Measurements from ENCODE around the gene MAEL. TPM values are rescaled to one million over a fixed set of nuclear protein-coding genes. Genes with fewer than 3 reads are reported as not detected.

MAEL gene
- total RNA-seq, 1 donor from 2014 or later = not detected

DNA sequence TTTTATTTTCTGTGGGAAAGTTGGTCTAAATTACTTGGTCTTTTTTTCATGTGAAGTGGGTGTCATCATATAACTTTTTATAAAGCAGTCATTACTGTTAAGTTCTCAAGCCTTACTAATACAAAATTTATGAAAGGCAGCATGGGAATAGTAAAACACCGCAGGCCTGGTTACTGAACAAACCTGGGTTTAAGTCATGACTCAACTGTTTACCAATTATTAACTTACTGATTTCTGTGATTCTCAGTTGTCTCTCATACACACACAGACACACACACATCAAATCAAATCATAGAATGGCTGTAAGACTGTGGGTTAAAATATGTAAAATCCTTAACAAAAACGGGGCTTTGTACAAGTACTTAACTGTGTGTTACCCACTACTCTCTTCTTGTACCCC, 14.6 kb downstream of the MAEL start:
- TF ChIP-seq CTCF (IDR thresholded peaks at IDR 0.05; ENCODE audit: insufficient read depth, low read length, severe bottlenecking) = no peak
- H3K36me3 ChIP-seq (ENCODE audit: control insufficient read depth, insufficient read depth, low read length) = no peaks in the 10 kb centered on the region
- no peaks in the 10 kb centered on the region for H3K27me3 ChIP-seq (ENCODE audit: control insufficient read depth, insufficient read depth, low read length)
- no peak overlapping the region for H3K4me3 ChIP-seq (ENCODE audit: low read depth, low read length)
- FAIRE-seq (no peak), DNase-seq (ENCODE audit: low read depth) (no peak)

- H3K27me3 ChIP-seq (ENCODE audit: control insufficient read depth, insufficient read depth, low read length) = no peaks in the 10 kb centered on the region
- no peak overlapping the region for H3K4me3 ChIP-seq (ENCODE audit: low read depth, low read length)
- no peak for FAIRE-seq
- H3K36me3 ChIP-seq (ENCODE audit: control insufficient read depth, insufficient read depth, low read length) = no peaks in the 10 kb centered on the region
- DNase-seq (ENCODE audit: low read depth) = no peak
- TF ChIP-seq CTCF (IDR thresholded peaks at IDR 0.05; ENCODE audit: insufficient read depth, low read length, severe bottlenecking) = no peak
These were observed 22.6 kb downstream of the MAEL start for GRCh38 chr1:167011560-167012191.

DNA sequence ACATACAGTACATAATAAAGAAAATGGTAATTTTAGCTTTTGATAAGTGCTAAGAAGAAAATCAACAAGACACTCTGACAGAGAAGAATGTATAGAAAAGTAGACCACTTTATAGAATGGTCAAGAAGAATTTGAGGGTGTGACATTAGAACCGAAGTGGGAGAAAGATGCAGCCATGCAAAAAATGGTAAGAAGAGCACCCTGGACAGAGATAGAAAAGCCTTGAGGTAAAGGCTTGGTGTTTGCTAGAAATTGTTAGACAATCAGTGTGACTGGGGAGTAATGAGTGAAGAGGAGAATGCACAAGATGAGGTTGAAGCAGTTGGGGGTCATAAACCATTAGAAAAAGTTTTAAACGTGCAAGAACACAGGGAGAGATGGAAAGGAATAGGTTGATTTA, 23.5 kb downstream of the MAEL start:
- no peaks in the 10 kb centered on the region for H3K27me3 ChIP-seq (ENCODE audit: control insufficient read depth, insufficient read depth, low read length)
- no peaks in the 10 kb centered on the region for H3K36me3 ChIP-seq (ENCODE audit: control insufficient read depth, insufficient read depth, low read length)
- TF ChIP-seq CTCF (IDR thresholded peaks at IDR 0.05; ENCODE audit: insufficient read depth, low read length, severe bottlenecking) = no peak
- FAIRE-seq = no peak
- H3K4me3 ChIP-seq (ENCODE audit: low read depth, low read length) = no peak overlapping the region
- no peak for DNase-seq (ENCODE audit: low read depth)

DNA sequence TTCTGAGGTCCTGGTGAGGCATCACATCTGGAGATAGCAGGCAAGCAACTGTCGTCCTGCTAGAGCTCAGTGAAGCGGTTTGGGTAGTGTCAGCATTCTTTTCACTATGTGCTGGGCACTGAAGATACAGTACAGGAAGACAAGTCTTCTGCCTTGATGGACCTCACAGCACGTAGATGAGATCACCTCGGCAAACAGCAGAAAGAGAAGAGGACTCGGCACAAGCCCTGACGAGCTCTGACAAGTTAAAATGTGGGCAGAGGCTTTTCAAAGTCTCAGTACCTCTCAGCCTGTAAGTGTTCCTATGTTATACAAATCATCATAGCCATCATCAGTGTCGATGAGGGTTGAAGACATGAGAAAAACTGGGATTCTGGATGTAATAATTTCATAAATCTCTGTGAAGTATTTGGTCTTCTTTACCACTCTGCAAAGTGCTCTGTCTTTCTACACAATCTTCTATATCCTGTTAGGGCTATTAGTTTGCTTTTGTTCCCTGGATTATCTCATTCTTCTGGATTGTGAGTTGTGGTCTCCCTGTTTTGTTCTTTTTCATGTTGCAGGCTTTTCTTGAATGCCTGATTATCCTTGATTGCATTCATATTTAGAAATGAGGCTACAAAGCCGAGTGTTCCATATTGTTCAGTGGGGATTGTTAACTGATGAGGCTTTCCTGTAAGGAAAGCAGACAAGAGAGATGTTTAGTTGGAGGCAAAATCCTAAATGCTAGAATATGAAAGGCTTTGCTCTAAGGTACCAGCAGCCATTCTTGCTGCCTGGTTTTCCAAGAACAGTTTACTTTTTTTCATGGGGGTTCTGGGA, 24.2 kb downstream of the MAEL start:
- no peak for TF ChIP-seq CTCF (IDR thresholded peaks at IDR 0.05; ENCODE audit: insufficient read depth, low read length, severe bottlenecking)
- Histone ChIP-seq H3K36me3 (ENCODE audit: control insufficient read depth, insufficient read depth, low read length) (no peaks in the 10 kb centered on the region), H3K4me3 (ENCODE audit: low read depth, low read length) (no peak overlapping the region), H3K27me3 (ENCODE audit: control insufficient read depth, insufficient read depth, low read length) (no peaks in the 10 kb centered on the region)
- peak; percentile 73 for FAIRE-seq
- DNase-seq (ENCODE audit: low read depth) = peak; percentile 89

- no peak for TF ChIP-seq CTCF (IDR thresholded peaks at IDR 0.05; ENCODE audit: insufficient read depth, low read length, severe bottlenecking)
- H3K36me3 ChIP-seq (ENCODE audit: control insufficient read depth, insufficient read depth, low read length) = no peaks in the 10 kb centered on the region
- no peak overlapping the region for H3K4me3 ChIP-seq (ENCODE audit: low read depth, low read length)
- DNase-seq (ENCODE audit: low read depth) = no peak
- no peaks in the 10 kb centered on the region for H3K27me3 ChIP-seq (ENCODE audit: control insufficient read depth, insufficient read depth, low read length)
- FAIRE-seq = no peak
These were observed 27.1 kb downstream of the MAEL start for GRCh38 chr1:167016100-167016750.
